ENCODE data around the gene AKR7A3. TPM values are rescaled to one million over a fixed set of nuclear protein-coding genes. Genes with fewer than 3 reads are reported as not detected.

AKR7A3 gene
- total and polyA plus RNA-seq, 7 donors: 0.71 to 110 (median 1.9) TPM

DNA sequence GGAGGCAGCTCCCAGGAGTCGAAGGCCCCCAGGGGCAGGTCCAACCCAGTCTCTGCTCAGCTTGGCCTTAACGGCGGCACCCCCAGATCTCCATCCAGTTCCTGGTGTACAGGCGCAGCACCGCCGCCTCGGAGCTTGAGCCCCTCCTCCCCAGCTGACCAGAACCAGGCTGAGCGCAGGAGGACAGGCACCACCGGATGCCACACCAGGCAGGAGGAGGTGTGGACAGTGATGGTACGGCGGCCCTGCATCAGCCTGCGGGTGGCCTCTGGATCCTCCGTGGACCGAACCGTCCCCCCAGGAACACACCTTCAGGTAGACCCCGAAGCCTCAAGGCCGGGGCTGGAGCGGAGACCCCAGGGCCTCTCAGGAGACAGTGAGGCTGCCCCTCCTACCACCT lies 39.9 kb upstream of the AKR7A3 start:
- TF ChIP-seq, protein P1, sequence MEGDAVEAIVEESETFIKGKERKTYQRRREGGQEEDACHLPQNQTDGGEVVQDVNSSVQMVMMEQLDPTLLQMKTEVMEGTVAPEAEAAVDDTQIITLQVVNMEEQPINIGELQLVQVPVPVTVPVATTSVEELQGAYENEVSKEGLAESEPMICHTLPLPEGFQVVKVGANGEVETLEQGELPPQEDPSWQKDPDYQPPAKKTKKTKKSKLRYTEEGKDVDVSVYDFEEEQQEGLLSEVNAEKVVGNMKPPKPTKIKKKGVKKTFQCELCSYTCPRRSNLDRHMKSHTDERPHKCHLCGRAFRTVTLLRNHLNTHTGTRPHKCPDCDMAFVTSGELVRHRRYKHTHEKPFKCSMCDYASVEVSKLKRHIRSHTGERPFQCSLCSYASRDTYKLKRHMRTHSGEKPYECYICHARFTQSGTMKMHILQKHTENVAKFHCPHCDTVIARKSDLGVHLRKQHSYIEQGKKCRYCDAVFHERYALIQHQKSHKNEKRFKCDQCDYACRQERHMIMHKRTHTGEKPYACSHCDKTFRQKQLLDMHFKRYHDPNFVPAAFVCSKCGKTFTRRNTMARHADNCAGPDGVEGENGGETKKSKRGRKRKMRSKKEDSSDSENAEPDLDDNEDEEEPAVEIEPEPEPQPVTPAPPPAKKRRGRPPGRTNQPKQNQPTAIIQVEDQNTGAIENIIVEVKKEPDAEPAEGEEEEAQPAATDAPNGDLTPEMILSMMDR (IDR thresholded peaks at IDR 0.05): no peak
- no peak for TF ChIP-seq EP300 (IDR thresholded peaks at IDR 0.05)
- no peak for TF ChIP-seq POLR2AphosphoS5 (IDR thresholded peaks at IDR 0.05)
- TF ChIP-seq POLR2A (IDR thresholded peaks at IDR 0.05): no peak
- no peaks in the 10 kb centered on the region for H3K27me3 ChIP-seq
- no peak overlapping the region for H3K27ac ChIP-seq
- intact Hi-C loops (cut with DNase I): no loop called here
- H3K36me3 ChIP-seq: peaks cover 21 to 82% (median 41%) of the 10 kb centered on the region in 4 donors
- WGBS, 2 donors: 96% methylated on average over 18 of the region's 18 CpGs
- DNase-seq: no peak
- H3K4me3 ChIP-seq: no peak overlapping the region
- H3K4me1 ChIP-seq: no peaks in the 10 kb centered on the region
- no peaks in the 10 kb centered on the region for H3K9me3 ChIP-seq

DNA sequence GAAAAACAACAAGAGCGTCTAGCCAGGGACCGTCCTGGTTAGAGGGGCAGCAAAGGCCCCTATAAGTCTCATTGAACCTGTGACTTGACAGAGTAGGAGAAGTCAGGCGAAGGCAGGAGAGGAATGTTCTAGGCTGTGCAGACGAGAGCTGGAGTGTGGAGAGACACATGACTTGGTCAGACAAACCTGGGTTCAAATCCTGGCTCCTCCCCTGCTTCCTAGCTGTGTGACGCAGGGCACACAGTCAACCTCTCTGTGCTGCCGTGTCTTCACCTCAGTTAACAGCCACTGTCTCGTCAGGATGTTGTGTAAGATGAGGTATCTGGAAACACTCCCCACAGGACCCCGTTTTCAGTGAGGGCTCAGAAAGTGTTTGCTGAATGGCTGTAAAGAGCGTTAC lies 39.2 kb upstream of the AKR7A3 start:
- no peaks in the 10 kb centered on the region for H3K4me1 ChIP-seq
- H3K27ac ChIP-seq: no peak overlapping the region
- peaks cover 21 to 86% (median 44%) of the 10 kb centered on the region in 4 donors for H3K36me3 ChIP-seq
- DNase-seq: no peak
- no peak overlapping the region for H3K4me3 ChIP-seq
- WGBS, 2 donors: 88 to 94% methylated on average over 9 of the region's 9 CpGs
- no peaks in the 10 kb centered on the region for H3K9me3 ChIP-seq
- no peaks in the 10 kb centered on the region for H3K27me3 ChIP-seq
- intact Hi-C loops (cut with DNase I): no loop called here
- TF ChIP-seq POLR2AphosphoS5 (IDR thresholded peaks at IDR 0.05) (no peak), POLR2A (IDR thresholded peaks at IDR 0.05) (no peak), EP300 (IDR thresholded peaks at IDR 0.05) (no peak)
- TF ChIP-seq, protein P1 (IDR thresholded peaks at IDR 0.05): no peak

DNA sequence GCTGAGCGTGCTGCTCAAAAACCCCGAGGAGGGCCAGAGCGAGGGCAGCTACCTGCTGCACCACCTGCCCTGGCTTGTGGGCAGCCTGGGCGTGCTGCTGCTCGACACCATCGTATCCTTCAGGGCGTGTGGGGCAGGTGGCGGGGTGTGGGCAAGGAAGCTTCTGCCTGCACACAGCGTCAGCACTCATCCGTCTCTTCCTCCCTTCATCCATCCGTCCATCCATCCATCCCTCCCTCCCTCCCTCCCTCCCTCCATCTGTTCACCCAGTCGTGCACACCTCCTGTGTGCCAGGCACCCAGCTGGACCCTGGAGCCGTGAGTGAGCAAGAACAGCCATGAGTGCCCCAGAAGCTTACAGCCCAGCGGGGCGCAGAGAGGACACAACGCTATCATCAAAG lies 38.7 kb upstream of the AKR7A3 start:
- no peak for TF ChIP-seq EP300 (IDR thresholded peaks at IDR 0.05)
- TF ChIP-seq POLR2AphosphoS5 (IDR thresholded peaks at IDR 0.05): no peak
- no peak for TF ChIP-seq POLR2A (IDR thresholded peaks at IDR 0.05)
- TF ChIP-seq, protein P1 (IDR thresholded peaks at IDR 0.05): no peak
- no peak for DNase-seq
- Histone ChIP-seq H3K27me3 (no peaks in the 10 kb centered on the region), H3K27ac (no peak overlapping the region), H3K4me1 (no peaks in the 10 kb centered on the region), H3K4me3 (no peak overlapping the region), H3K9me3 (no peaks in the 10 kb centered on the region), H3K36me3 (peaks cover 21 to 82% (median 44%) of the 10 kb centered on the region in 4 donors)
- WGBS, 2 donors: 78 to 91% methylated on average over 16 of the region's 16 CpGs
- intact Hi-C loops (cut with DNase I): no loop called here

DNA sequence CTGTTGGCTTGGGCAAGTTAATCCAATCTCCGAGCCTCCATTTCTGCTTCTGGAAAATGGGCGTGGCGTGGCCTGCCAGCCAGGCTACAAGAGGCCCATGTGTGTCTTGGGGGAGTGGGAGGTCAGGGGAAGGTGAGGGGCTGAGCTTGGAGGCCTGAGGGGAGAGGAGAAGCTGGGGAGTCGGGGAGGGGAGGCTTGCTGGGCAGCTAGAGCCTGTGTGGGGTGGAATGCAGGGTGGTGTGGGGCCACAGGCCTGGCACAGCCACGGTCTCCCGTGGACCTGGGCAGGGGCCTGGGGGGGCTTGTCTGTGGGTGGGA lies 38.1 kb upstream of the AKR7A3 start:
- DNase-seq: no peak
- Histone ChIP-seq H3K27me3 (no peaks in the 10 kb centered on the region), H3K36me3 (peaks cover 21 to 77% (median 44%) of the 10 kb centered on the region in 4 donors), H3K4me3 (no peak overlapping the region), H3K27ac (no peak overlapping the region), H3K9me3 (no peaks in the 10 kb centered on the region), H3K4me1 (no peaks in the 10 kb centered on the region)
- WGBS, 2 donors: 87 to 91% methylated on average over 6 of the region's 6 CpGs
- TF ChIP-seq POLR2AphosphoS5 (IDR thresholded peaks at IDR 0.05) (no peak), EP300 (IDR thresholded peaks at IDR 0.05) (no peak), POLR2A (IDR thresholded peaks at IDR 0.05) (no peak)
- TF ChIP-seq, protein P1 (IDR thresholded peaks at IDR 0.05): no peak
- intact Hi-C loops (cut with DNase I): no loop called here
